KBM-7 (cell line): ENCODE data around the gene DNAJC19.

Source experiments
- DNase-seq: peaks from one replicate; pipeline ENCODE4 v3.0.0-alpha.2; 2015
- in situ Hi-C: fragments of 300-500 bp; cut with MboI; formaldehyde crosslinking; loops from 2 replicates; pipeline ENCODE4 v1.14.3; 2020; ENCODE audit warnings: low sequenced_read_pairs, low pct_unique_long_range_greater_than_20kb, mixed read lengths

Gene DNAJC19

DNA sequence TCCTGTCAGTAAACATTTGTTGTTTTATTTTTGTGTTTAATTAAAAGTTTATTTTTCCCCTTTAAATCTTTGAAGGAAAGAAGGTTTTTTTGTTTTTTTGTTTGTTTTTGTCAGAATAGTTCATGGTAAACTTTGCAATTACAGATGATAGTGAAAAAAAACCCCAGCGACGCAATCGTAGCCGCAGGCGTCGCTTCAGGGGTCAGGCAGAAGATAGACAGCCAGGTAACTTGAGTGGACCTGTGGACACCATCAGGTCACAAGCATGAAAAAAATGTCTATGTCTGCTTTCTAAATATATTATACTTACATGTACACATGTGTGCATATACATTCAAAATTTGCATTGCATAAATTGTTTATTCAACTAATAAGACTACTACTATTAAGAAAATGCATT, 18.6 kb downstream of the DNAJC19 start:
- no peak for DNase-seq
- in situ Hi-C loops: no loop called here

DNA sequence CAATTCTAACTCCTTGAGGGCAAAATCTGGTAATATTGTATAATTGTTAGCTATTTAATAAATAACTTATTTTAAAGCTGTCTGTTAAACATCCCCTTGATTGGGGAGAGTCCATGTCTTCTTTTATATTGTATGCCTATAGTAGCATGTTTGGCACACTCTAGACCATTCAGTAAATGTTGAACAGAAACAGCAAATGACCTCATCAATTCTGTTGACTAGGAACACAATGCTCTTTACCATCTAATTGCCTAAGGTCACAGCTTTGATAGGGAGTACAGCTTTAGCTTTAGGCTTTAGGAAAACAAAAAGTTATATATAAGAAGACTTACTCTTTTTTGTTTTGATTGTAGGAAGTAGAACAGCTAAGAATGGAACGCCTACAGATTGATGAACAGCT, 27.0 kb downstream of the DNAJC19 start:
- in situ Hi-C loops: no loop called here
- no peak for DNase-seq

DNA sequence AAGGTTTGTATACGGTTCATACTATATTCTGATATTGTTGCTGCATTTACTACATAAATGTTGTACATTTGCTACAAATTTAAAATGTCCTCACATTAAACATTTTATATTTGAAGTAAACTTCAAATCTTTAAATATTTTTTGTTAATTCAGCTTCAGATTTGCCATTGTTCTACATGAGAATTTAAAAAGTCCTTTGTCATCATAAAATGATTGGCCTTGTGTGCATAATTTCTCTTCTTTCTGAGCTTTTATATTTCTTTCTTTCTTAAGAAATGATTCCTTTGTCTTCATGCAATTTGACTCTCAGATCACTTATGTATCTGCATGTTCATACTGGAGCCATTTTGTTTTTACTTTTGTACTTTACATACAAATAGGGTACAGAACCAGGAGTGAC, 28.0 kb downstream of the DNAJC19 start:
- in situ Hi-C loops: no loop called here
- DNase-seq: no peak

DNA sequence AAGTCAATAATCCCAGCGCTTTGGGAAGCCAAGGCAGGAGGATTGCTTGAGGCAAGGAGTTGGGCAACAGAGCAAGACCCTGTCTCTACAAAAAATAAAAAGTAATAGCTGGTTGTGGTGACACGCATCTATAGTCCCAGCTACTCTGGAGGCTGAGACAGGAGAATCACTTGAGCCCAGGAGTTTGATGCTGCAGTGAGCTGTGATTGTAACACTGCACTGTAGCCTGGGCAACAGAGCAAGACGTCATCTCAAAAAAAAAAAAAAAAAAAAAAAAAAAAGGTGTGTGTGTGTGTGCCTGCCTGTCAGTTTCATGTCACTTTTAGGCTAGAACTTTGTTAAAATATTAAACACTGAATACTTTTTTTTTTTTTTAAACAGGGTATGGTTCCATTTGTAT, 28.4 kb downstream of the DNAJC19 start:
- DNase-seq: no peak
- in situ Hi-C loops: no loop called here

GRCh38 chr3:180959691-180960090, 29.8 kb downstream of the DNAJC19 start:
- in situ Hi-C loops: no loop called here
- no peak for DNase-seq

- in situ Hi-C loops: no loop called here
- DNase-seq: no peak
These were observed 41.7 kb downstream of the DNAJC19 start for GRCh38 chr3:180947761-180948390.

GRCh38 chr3:180940826-180941225, 48.7 kb downstream of the DNAJC19 start:
- no peak for DNase-seq
- in situ Hi-C loops: no loop called here

DNA sequence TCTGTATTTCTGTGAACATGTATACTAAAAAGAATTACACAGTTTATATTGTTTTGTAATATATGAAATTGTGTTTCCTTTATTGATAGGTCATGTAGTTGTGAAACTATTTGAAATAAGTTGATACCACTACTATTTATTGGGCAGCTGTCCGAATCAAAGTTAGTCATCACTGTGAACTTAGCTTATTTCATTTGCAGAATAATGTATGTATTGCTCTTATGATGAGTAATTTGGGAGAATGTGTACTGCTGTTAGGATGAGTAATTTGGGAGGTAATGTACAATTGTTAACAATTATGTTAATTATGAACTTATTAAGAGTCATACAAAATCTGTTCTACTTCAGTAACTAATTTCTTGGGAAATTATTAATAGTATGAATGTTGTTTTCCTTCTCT, 54.9 kb downstream of the DNAJC19 start:
- in situ Hi-C loops: no loop called here
- no peak for DNase-seq
